Measurements from ENCODE around the gene SPATA16.
"Not testable (repeated sequence)": the region's sequence is repeated elsewhere in the genome, so short reads cannot be mapped to it uniquely, and the experiment has no call there.

Gene SPATA16

GRCh38 chr3:172973799-172974198, 167.2 kb downstream of the SPATA16 start:
- DNase-seq (ENCODE audit: low spot score): no peak
- no peak for TF ChIP-seq CTCF (IDR thresholded peaks at IDR 0.05; ENCODE audit: extremely low read depth, missing control alignments)

- no peak for TF ChIP-seq CTCF (IDR thresholded peaks at IDR 0.05; ENCODE audit: extremely low read depth, missing control alignments)
- no peak for DNase-seq (ENCODE audit: low spot score)
Measured at GRCh38 chr3:172972717-172973116, 168.3 kb downstream of the SPATA16 start.

GRCh38 chr3:172972067-172972466, 169.0 kb downstream of the SPATA16 start:
- TF ChIP-seq CTCF (IDR thresholded peaks at IDR 0.05; ENCODE audit: extremely low read depth, missing control alignments): no peak
- no peak for DNase-seq (ENCODE audit: low spot score)

- DNase-seq (ENCODE audit: low spot score): no peak
- TF ChIP-seq CTCF (IDR thresholded peaks at IDR 0.05; ENCODE audit: extremely low read depth, missing control alignments): no peak
Measured at GRCh38 chr3:172968646-172969045, 172.4 kb downstream of the SPATA16 start.

GRCh38 chr3:172965256-172965655, 175.8 kb downstream of the SPATA16 start:
- TF ChIP-seq CTCF (IDR thresholded peaks at IDR 0.05; ENCODE audit: extremely low read depth, missing control alignments): no peak
- DNase-seq (ENCODE audit: low spot score): no peak

GRCh38 chr3:172960626-172961182, 180.3 kb downstream of the SPATA16 start:
- DNase-seq (ENCODE audit: low spot score): not testable (repeated sequence)

- TF ChIP-seq CTCF (IDR thresholded peaks at IDR 0.05; ENCODE audit: extremely low read depth, missing control alignments): no peak
- no peak for DNase-seq (ENCODE audit: low spot score)
Measured at GRCh38 chr3:172958565-172958964, 182.5 kb downstream of the SPATA16 start.

- TF ChIP-seq CTCF (IDR thresholded peaks at IDR 0.05; ENCODE audit: extremely low read depth, missing control alignments): no peak
- DNase-seq (ENCODE audit: low spot score): no peak
Measured at GRCh38 chr3:172953571-172953970, 187.5 kb downstream of the SPATA16 start.

All from GM20000 (cell line).